H9 (cell line): ENCODE results near the gene ARHGAP22. TPM values are rescaled to one million over a fixed set of nuclear protein-coding genes. Genes with fewer than 3 reads are reported as not detected.

Experiments used
- DNase-seq: peaks from one replicate; pipeline ENCODE4 v3.0.0-alpha.2; 2017
- H2AFZ ChIP-seq: one replicate; pipeline ENCODE4 v1.6.1; 2013; ENCODE audit warnings: mild to moderate bottlenecking, low read length, control low read depth, moderate library complexity
- H2AK5ac ChIP-seq: 2 replicates; pipeline ENCODE4 v1.6.1; 2013; ENCODE audit warnings: low read length, control low read depth, mixed read lengths; ENCODE audit not compliant: insufficient read length
- H2BK120ac ChIP-seq: one replicate; pipeline ENCODE4 v1.6.1; 2013; ENCODE audit warnings: low read depth, mild to moderate bottlenecking, low read length, control low read depth, inconsistent platforms; ENCODE audit not compliant: poor library complexity, severe bottlenecking
- H2BK12ac ChIP-seq: 2 replicates; pipeline ENCODE4 v1.6.1; 2013; ENCODE audit warnings: low read length, control low read depth, mixed read lengths, low read depth; ENCODE audit not compliant: insufficient read length
- H2BK15ac ChIP-seq: 2 replicates; pipeline ENCODE4 v1.6.1; 2013; ENCODE audit warnings: low read depth, low read length, control low read depth
- H2BK20ac ChIP-seq: one replicate; pipeline ENCODE4 v1.6.1; 2013; ENCODE audit warnings: low read depth, mild to moderate bottlenecking, low read length, control low read depth, inconsistent platforms; ENCODE audit not compliant: poor library complexity, severe bottlenecking
- H2BK5ac ChIP-seq: 2 replicates; pipeline ENCODE4 v1.6.1; 2013; ENCODE audit warnings: low read length, control low read depth, mixed read lengths; ENCODE audit not compliant: insufficient read length
- H3K14ac ChIP-seq: 2 replicates; pipeline ENCODE4 v1.6.1; 2013; ENCODE audit warnings: low read length, control low read depth; ENCODE audit not compliant: insufficient read depth
- H3K18ac ChIP-seq: 2 replicates; pipeline ENCODE4 v1.6.1; 2013; ENCODE audit warnings: low read depth, mild to moderate bottlenecking, mixed read lengths, low read length, control low read depth; ENCODE audit not compliant: insufficient read length
- H3K23ac ChIP-seq: 2 replicates; pipeline ENCODE4 v1.6.1; 2013; ENCODE audit warnings: low read length, control low read depth, mixed read lengths, low read depth; ENCODE audit not compliant: insufficient read length
- H3K23me2 ChIP-seq: 2 replicates; pipeline ENCODE4 v1.6.1; 2013; ENCODE audit warnings: low read depth, mild to moderate bottlenecking, mixed read lengths, low read length, control low read depth; ENCODE audit not compliant: insufficient read length, poor library complexity, severe bottlenecking
- H3K27ac ChIP-seq: 2 replicates; pipeline ENCODE4 v1.5.1; 2013; ENCODE audit warnings: low read length, control low read depth, mixed read lengths, low read depth; ENCODE audit not compliant: insufficient read length
- H3K27me3 ChIP-seq: 2 replicates; pipeline ENCODE4 v1.6.1; 2013; ENCODE audit warnings: low read length, control low read depth, inconsistent platforms; ENCODE audit not compliant: insufficient read depth
- H3K4ac ChIP-seq: 2 replicates; pipeline ENCODE4 v1.6.1; 2013; ENCODE audit warnings: low read depth, mild to moderate bottlenecking, control low read depth, inconsistent platforms, low read length, moderate library complexity
- H3K4me1 ChIP-seq: 2 replicates; pipeline ENCODE4 v1.6.1; 2013; ENCODE audit warnings: low read length, control low read depth, inconsistent platforms; ENCODE audit not compliant: insufficient read depth
- H3K4me2 ChIP-seq: 2 replicates; pipeline ENCODE4 v1.6.1; 2013; ENCODE audit warnings: low read length, control low read depth, mixed read lengths; ENCODE audit not compliant: insufficient read length, insufficient read depth
- H3K56ac ChIP-seq: 2 replicates; pipeline ENCODE4 v1.6.1; 2013; ENCODE audit warnings: low read depth, mild to moderate bottlenecking, mixed read lengths, low read length, control low read depth; ENCODE audit not compliant: insufficient read length
- H3K79me1 ChIP-seq: 2 replicates; pipeline ENCODE4 v1.6.1; 2013; ENCODE audit warnings: low read depth, mild to moderate bottlenecking, moderate library complexity, low read length, control low read depth, inconsistent platforms; ENCODE audit not compliant: insufficient read depth, poor library complexity, severe bottlenecking
- H3K79me2 ChIP-seq: 2 replicates; pipeline ENCODE4 v1.6.1; 2013; ENCODE audit warnings: low read length, control low read depth, inconsistent platforms; ENCODE audit not compliant: insufficient read depth
- H3K9ac ChIP-seq: 2 replicates; pipeline ENCODE4 v1.6.1; 2013; ENCODE audit warnings: low read length, control low read depth, mixed read lengths; ENCODE audit not compliant: insufficient read length; ENCODE audit errors: extremely low read depth
- H3K9me3 ChIP-seq: one replicate; pipeline ENCODE4 v1.6.1; 2013; ENCODE audit warnings: low read depth, low read length, inconsistent platforms; ENCODE audit not compliant: control insufficient read depth
- H3T11ph ChIP-seq: one replicate; pipeline ENCODE4 v1.6.1; 2013; ENCODE audit warnings: mild to moderate bottlenecking, low read length, control low read depth, inconsistent platforms
- H4K20me1 ChIP-seq: one replicate; pipeline ENCODE4 v1.6.1; 2013; ENCODE audit not compliant: control insufficient read depth, insufficient read length, insufficient read depth
- H4K5ac ChIP-seq: 2 replicates; pipeline ENCODE4 v1.6.1; 2013; ENCODE audit warnings: low read depth, mild to moderate bottlenecking, mixed read lengths, low read length, control low read depth; ENCODE audit not compliant: insufficient read length
- H4K8ac ChIP-seq: replicated peaks from 2 replicates; pipeline ENCODE4 v1.6.1; 2013; ENCODE audit warnings: low read length, control low read depth, mixed read lengths, low read depth; ENCODE audit not compliant: insufficient read length
- H4K91ac ChIP-seq: 2 replicates; pipeline ENCODE4 v1.6.1; 2013; ENCODE audit warnings: low read depth, mild to moderate bottlenecking, moderate library complexity, mixed read lengths, low read length, control low read depth; ENCODE audit not compliant: insufficient read length
- H3K27ac Mint-ChIP-seq, 3 experiments: 2 replicates in 2 of 3; 3 replicates in 1 of 3; pipeline ENCODE4 v1.8.0; 2020 to 2021; ENCODE audit warnings: mixed read lengths in 3 of 3, mild to moderate bottlenecking in 1 of 3, moderate library complexity in 1 of 3
- H3K27me3 Mint-ChIP-seq: 2 replicates; pipeline ENCODE4 v1.8.0; 2021; ENCODE audit warnings: low read depth, mild to moderate bottlenecking, moderate library complexity, mixed read lengths
- H3K36me3 Mint-ChIP-seq, 3 experiments: 2 replicates in 2 of 3; 3 replicates in 1 of 3; pipeline ENCODE4 v1.8.0; 2020 to 2021; ENCODE audit warnings: low read depth in 3 of 3, mixed read lengths in 3 of 3; ENCODE audit not compliant: insufficient read depth in 1 of 3
- H3K4me1 Mint-ChIP-seq, 2 experiments: 2 replicates each; pipeline ENCODE4 v1.8.0; 2020; ENCODE audit warnings: mixed read lengths in 2 of 2
- H3K4me3 Mint-ChIP-seq, 2 experiments: 2 replicates in 1 of 2; 3 replicates in 1 of 2; pipeline ENCODE4 v1.8.0; 2020 to 2021; ENCODE audit warnings: mild to moderate bottlenecking in 2 of 2, mixed read lengths in 2 of 2, moderate library complexity in 1 of 2
- H3K9me3 Mint-ChIP-seq, 2 experiments: 2 replicates in 1 of 2; 3 replicates in 1 of 2; pipeline ENCODE4 v1.8.0; 2020; ENCODE audit warnings: mild to moderate bottlenecking in 2 of 2, mixed read lengths in 2 of 2, moderate library complexity in 1 of 2
- WGBS: extraction: QIAGEN DNeasy Blood & Tissue Kit; methylation state at CpG from one replicate; pipeline ENCODE4 v1.1.7; 2013; ENCODE audit warnings: missing lambda C conversion rate, low lambda C conversion rate, mixed read lengths; ENCODE audit not compliant: insufficient read length; ENCODE audit errors: extremely low coverage; 5-methylcytosine and 5-hydroxymethylcytosine counted together
- total RNA-seq: library from RNA; stranded (reverse); gene quantifications from 2 replicates; pipeline ENCODE4 v1.2.1, GENCODE V29; 2021
- TF ChIP-seq, protein P1 (sequence below): fragments of 200-600 bp; sonication (generic); conservative IDR thresholded peaks from 3 replicates; pipeline ENCODE4 v1.8.0; 2021; ENCODE audit warnings: antibody characterized with exemption, mild to moderate bottlenecking

Gene ARHGAP22
- total RNA-seq, 1 experiment from 2014 or later = 7.4 TPM

DNA sequence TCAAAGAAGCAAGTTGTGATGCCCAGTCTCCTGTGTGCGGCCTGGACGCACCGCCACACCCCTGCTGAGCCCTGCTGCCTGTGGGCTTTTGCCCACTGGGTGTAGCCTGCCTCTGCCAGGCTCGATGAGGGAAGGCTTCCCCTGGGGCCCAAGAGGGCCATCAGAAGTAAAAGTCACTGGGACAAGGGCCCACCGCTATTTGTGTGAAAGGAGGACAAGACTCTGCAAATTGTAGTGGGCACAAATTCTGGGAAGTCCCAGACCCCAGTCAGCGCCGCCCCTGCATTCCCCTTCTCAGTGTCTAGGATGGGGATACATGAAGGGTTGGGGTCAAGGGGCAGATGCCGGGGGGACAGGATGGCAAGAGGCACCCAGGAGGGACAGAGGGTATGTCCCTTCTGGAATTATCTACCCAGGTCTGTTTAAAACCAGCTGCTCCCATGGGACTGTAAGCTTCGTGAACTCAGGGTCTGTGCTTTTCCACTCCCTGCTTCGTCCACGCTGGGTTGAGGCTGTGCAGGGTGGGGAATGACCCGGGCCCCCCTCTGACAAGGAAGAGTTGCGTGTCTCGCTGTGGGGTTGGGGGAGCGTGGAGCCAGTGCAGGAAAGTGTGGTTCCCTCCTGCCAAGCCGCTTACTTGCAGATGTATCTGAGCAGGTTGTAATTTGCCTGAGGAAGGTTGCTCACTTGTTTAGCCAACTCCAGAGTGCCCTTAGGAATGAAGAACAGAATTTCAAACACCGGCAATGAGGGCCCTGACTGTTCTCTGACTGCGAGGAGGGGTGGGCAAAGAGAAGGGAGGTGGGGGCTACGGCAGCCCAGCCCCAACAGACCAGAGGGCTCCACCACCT lies 151.2 kb downstream of the ARHGAP22 start:
- H3K56ac ChIP-seq = no peak overlapping the region
- H4K8ac ChIP-seq = no peak overlapping the region
- no peak overlapping the region for H4K5ac ChIP-seq
- TF ChIP-seq, protein P1, sequence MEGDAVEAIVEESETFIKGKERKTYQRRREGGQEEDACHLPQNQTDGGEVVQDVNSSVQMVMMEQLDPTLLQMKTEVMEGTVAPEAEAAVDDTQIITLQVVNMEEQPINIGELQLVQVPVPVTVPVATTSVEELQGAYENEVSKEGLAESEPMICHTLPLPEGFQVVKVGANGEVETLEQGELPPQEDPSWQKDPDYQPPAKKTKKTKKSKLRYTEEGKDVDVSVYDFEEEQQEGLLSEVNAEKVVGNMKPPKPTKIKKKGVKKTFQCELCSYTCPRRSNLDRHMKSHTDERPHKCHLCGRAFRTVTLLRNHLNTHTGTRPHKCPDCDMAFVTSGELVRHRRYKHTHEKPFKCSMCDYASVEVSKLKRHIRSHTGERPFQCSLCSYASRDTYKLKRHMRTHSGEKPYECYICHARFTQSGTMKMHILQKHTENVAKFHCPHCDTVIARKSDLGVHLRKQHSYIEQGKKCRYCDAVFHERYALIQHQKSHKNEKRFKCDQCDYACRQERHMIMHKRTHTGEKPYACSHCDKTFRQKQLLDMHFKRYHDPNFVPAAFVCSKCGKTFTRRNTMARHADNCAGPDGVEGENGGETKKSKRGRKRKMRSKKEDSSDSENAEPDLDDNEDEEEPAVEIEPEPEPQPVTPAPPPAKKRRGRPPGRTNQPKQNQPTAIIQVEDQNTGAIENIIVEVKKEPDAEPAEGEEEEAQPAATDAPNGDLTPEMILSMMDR = no peak
- H3K4ac ChIP-seq = no peak overlapping the region
- H3K27ac ChIP-seq = no peak overlapping the region
- no peaks in the 10 kb centered on the region for H3K9me3 Mint-ChIP-seq
- no peak overlapping the region for H3T11ph ChIP-seq
- peaks cover 2 to 4% (median 4%) of the 10 kb centered on the region in 3 experiments; a peak in 4 of 7 replicates for H3K36me3 Mint-ChIP-seq
- H2BK120ac ChIP-seq = no peak overlapping the region
- no peak overlapping the region for H3K23ac ChIP-seq
- no peaks in the 10 kb centered on the region for H3K79me2 ChIP-seq
- no peaks in the 10 kb centered on the region for H3K79me1 ChIP-seq
- H3K18ac ChIP-seq = no peak overlapping the region
- H2BK5ac ChIP-seq = no peak overlapping the region
- H2AK5ac ChIP-seq = no peak overlapping the region
- no peak overlapping the region for H3K4me2 ChIP-seq
- no peak overlapping the region for H2AFZ ChIP-seq
- no CpG with 5 or more reads among the region's 19 CpGs for WGBS
- peaks cover 14 to 22% of the 10 kb centered on the region in 2 experiments; a peak in 3 of 4 replicates for H3K4me1 Mint-ChIP-seq
- H2BK20ac ChIP-seq = no peak overlapping the region
- no peaks in the 10 kb centered on the region for H3K27me3 ChIP-seq
- no peaks in the 10 kb centered on the region for H3K4me1 ChIP-seq
- no peaks in the 10 kb centered on the region for H3K23me2 ChIP-seq
- no peak overlapping the region for H3K9ac ChIP-seq
- H4K20me1 ChIP-seq = no peaks in the 10 kb centered on the region
- H3K4me3 Mint-ChIP-seq = no peak overlapping the region
- no peak overlapping the region for H4K91ac ChIP-seq
- H3K14ac ChIP-seq = no peak overlapping the region
- no peaks in the 10 kb centered on the region for H3K9me3 ChIP-seq
- DNase-seq = no peak
- peak overlapping the region in 2 of 3 experiments; percentile 63 to 77; a peak in 2 of 7 replicates for H3K27ac Mint-ChIP-seq
- H3K27me3 Mint-ChIP-seq = no peaks in the 10 kb centered on the region
- H2BK12ac ChIP-seq = no peak overlapping the region
- no peak overlapping the region for H2BK15ac ChIP-seq
